ENCODE results near the gene RRAD.

RRAD gene

GRCh38 chr16:66881014-66881417 is 44.3 kb downstream of the RRAD start:
- DNase-seq (ENCODE audit: low read depth) = no peak

GRCh38 chr16:66880288-66881013 is 44.9 kb downstream of the RRAD start, which contains the start of gene PDP2:
PDP2 (plus strand) TSS chr16:66880515; CDS start chr16:66884285, 3,770 bp downstream.
- DNase-seq (ENCODE audit: low read depth) = peak; percentile 79

- peak; percentile 47 for DNase-seq (ENCODE audit: low read depth)
Measured at GRCh38 chr16:66878067-66878466, 47.3 kb downstream of the RRAD start.

- DNase-seq (ENCODE audit: low read depth) = no peak
Measured at GRCh38 chr16:66874079-66874775, 51.1 kb downstream of the RRAD start.

GRCh38 chr16:66873685-66874055 is 51.7 kb downstream of the RRAD start:
- DNase-seq (ENCODE audit: low read depth) = no peak

GRCh38 chr16:66872943-66873684 is 52.2 kb downstream of the RRAD start:
- DNase-seq (ENCODE audit: low read depth) = peak; percentile 85

- DNase-seq (ENCODE audit: low read depth) = no peak
Measured at GRCh38 chr16:66872559-66872942, 52.8 kb downstream of the RRAD start.

GRCh38 chr16:66871840-66872239 is 53.5 kb downstream of the RRAD start:
- DNase-seq (ENCODE audit: low read depth) = no peak
